ENCODE data around the gene CNTN1.
"Not testable (repeated sequence)": the region's sequence is repeated elsewhere in the genome, so short reads cannot be mapped to it uniquely, and the experiment has no call there.

Gene CNTN1

DNA sequence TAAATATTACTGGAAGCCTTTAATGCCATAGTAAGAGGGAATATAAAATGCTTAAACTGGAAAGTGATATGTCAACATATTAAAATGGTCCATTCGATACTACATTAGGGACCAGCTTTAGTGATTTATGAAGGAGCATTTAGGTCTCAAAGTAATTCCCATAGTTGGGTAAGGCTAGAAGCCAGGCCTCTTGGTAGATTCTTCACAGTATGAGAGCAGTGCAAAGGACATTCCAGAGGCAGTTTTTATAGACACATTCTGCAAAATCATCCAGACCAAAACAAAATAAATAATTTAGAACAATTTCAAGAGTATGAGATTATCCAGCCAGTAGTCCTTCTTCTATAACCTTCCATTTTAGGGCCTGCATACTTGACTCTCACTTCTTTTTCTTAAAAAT lies 353.3 kb downstream of the CNTN1 start:
- DNase-seq (ENCODE audit: low read depth), result no peak

- DNase-seq (ENCODE audit: low read depth), result no peak
These were observed 356.8 kb downstream of the CNTN1 start for GRCh38 chr12:41049033-41049432.

GRCh38 chr12:41051954-41052353 lies 359.7 kb downstream of the CNTN1 start:
- DNase-seq (ENCODE audit: low read depth), result no peak

- no peak for DNase-seq (ENCODE audit: low read depth)
These were observed 360.2 kb downstream of the CNTN1 start for GRCh38 chr12:41052441-41052840.

DNA sequence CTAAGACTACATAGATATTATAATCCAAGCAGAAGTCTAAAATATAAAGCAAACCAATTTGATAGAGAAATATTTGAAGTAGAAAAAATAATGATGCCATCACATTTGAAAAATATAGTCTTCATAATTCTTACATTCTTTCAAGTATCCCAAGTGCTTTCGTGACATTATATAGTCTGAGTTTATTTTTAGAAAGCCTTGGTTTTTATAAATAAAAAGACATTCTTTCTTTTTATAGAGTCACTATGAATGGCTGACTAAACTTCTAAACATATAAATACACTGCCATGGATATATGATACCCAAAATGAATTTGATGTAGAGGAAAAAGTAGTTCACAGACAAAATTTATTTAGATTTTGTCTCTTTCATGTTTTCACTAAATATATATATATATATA lies 360.8 kb downstream of the CNTN1 start:
- DNase-seq (ENCODE audit: low read depth), result no peak

DNA sequence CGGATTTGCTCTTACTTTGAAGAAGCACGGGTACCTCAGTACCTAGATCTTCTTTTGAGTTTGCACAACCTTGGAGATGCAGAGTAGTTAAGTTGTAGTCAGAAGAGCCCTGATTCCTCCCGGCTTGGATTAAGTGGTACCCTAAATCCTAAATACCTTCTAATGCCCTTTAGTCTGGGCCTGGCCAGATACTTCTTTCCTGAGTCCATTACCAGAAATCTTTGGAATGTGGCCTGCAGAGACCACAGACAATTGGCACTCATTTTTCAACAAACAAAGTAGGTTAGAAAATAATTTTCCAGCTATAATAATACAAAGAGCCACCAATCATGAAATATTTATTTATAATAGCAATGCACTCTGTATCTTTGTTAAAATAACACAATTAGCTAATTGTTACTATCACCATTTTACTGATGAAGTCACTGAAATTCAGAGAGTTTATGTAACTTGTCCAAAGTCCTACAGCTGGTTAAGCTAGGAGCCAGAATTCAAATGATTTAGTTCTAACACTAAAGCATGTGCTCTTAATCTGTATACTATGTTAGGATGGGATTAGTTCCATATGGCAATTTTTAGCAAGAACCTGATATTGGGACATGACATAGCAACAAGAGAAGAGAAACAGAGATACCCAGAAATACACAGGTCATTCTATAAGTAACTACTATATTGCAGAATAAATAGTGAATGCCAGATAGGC lies 363.8 kb downstream of the CNTN1 start:
- DNase-seq (ENCODE audit: low read depth), result no peak

- DNase-seq (ENCODE audit: low read depth), result no peak
These were observed 366.0 kb downstream of the CNTN1 start for GRCh38 chr12:41058266-41058665.

GRCh38 chr12:41061192-41061591 lies 369.0 kb downstream of the CNTN1 start:
- no peak for DNase-seq (ENCODE audit: low read depth)

DNA sequence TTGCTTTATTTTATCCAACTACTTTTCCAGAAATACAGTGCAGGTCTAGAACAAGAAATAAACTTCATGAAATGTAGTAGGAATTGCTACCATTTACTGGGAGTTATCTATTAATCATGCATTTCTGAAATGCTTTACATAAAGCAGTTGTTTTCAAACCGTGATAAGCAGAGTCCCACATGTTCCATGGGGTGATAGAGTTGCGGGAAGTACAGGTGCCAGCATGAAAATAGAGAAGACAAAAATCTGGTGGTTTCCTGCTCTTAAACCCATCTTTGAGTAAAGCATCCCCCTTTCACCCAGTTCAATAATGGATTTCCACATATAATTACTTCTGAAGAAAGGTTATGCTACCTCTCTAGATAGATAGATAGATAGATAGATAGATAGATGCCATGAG lies 372.2 kb downstream of the CNTN1 start:
- no peak for DNase-seq (ENCODE audit: low read depth)

DNA sequence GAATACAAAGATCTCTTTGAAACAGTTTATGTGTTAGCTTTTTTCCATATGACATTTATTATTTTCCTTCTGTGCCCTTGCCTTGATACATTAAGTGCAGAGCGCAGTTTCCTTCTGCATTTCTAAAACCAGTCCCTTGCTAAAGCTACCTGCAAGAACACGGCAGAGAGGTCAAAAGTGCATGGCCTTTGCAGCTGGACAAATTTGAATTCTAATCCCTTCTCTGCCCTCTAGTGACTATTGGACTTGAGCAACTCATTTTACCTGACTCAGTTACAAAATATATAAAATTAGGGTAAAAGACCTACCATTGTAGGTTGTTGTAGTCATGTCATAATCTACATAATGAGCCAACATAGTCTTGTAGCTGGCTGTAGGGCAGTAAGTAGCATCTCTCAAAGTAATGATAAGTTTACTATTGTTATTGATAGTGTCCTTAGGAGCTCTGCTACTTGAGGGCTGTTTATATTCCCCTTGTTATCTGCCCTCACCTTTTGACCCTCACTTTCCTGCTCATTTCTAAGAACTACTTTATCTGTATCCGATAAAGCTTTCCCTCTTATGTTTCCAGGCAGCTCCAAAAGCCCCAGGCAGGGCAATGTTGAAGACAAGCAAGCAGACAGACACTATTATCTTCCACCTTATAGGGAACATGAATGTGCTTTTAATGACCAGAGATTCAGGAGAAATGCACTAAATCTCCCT lies 375.9 kb downstream of the CNTN1 start:
- DNase-seq (ENCODE audit: low read depth), result no peak

DNA sequence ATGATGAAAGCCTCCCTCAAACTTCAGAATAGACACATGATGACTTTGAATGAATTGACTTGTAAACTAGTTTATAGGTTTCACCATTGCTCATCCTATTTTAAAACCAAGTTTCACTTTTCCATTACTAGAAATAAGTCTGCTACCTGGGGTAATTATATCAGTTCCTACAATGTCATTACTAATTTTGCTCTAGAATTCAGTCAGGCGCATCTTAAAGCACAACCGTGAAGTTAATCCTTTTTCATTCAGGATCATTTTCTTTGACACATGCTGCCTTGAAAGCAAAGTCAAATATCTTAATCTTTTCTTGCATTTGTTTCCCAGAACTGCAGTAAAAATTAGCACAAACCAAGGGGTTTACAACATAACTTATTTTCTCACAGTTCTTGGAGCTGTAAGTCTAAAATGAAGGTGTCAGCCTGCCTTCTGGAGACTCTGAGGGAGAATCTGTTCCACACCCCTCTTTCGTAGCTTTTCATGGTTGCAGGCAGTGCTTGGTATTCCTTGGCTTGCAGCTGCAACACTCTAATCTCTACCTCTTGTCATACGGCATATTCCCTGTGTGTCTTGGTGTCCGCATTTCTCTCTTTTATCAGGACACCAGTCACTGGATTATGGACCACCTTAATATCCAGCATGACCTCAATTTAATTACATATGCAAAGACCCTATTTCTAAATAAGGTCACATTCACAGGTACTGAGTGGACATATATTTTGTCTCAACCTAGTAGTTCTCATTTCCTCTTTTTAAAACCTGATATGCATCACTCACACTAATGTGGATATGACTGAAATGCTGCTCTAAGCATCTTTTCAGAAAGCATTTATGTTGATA lies 381.6 kb downstream of the CNTN1 start:
- no peak for DNase-seq (ENCODE audit: low read depth)

DNA sequence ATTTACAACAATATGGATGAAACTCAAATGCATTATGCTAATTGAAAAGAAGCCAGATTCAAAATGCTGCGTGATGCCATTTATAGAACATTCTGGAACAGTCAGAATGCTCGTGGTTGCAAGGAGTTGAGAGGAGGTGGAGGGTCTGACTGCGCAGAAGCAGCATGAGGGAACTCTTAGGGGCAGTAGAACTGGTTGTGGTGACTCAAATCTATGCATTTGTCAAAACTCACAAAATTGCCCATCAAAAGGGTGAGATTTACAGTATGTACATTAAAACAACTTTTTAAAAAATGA lies 382.2 kb downstream of the CNTN1 start:
- no peak for DNase-seq (ENCODE audit: low read depth)

DNA sequence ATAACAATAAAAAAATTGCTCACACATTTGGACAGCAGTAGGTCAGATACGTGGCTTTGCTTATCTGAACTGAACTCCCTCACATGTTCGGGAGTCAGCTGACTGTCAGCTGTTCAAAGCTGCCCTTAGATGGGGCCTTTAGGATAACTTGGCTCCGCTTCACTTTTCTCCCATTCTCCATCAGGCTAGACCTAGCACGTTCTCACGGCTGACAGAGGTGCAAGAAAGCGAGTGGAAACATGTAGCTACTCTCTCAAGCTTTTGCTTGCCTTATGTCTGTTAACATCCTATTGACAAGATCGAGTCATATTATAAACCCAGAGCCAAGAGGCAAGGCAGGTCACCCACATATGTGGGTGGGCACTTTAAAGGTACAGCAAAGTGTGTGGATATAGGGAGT lies 383.9 kb downstream of the CNTN1 start:
- no peak for DNase-seq (ENCODE audit: low read depth)

DNA sequence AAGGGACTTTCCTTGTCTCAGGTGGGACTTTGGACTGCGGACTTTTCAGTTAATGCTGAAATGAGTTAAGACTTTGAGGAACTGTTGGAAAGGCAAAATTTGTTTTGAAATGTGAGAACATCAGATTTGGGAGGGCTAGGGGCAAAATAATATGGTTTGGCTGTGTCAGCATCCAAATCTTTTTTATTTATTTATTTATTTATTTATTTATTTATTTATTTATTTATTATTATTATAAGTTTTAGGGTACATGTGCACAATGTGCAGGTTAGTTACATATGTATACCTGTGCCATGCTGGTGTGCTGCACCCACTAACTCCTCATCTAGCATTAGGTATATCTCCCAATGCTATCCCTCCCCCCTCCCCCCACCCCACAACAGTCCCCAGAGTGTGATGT lies 389.0 kb downstream of the CNTN1 start:
- not testable (repeated sequence) for DNase-seq (ENCODE audit: low read depth)

DNA sequence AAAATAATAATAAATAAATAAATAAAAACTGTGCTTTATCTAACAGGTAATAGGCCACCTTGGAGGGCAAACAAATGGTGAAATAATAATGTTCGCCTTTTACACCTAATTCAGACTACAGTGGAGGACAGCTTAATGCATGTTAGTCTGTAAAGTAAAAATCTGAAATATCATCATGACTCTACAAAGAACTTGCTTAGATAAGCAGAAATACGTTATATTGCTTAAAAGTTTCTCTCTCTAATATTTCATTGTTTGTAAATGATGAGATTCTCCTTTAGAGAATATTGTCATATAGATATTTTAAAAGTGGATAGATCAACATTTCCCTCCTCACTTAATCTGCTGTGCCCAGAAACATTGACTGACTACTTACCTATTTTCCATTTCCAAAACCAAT lies 397.2 kb downstream of the CNTN1 start:
- no peak for DNase-seq (ENCODE audit: low read depth)

- no peak for DNase-seq (ENCODE audit: low read depth)
These were observed 399.9 kb downstream of the CNTN1 start for GRCh38 chr12:41092115-41092514.

DNA sequence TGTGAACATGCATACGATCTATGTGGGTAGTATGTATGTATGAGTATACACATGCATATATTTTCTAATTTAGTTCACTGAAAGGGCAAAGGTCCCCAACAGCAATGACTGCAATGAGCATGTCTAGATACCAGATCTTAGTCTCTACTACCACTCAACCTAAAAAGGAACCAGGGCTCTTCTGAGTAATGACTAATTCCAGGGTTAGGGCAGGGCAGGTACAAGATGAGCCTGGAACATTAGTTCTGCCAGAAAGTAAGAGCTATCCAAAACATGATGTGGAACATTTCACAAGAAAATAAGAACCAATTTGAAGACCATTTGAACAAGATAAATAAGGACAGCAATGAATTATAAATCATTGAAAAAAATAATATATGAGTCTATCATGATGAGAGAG lies 404.6 kb downstream of the CNTN1 start:
- DNase-seq (ENCODE audit: low read depth), result no peak

GRCh38 chr12:41100572-41100971 lies 408.3 kb downstream of the CNTN1 start:
- no peak for DNase-seq (ENCODE audit: low read depth)

DNA sequence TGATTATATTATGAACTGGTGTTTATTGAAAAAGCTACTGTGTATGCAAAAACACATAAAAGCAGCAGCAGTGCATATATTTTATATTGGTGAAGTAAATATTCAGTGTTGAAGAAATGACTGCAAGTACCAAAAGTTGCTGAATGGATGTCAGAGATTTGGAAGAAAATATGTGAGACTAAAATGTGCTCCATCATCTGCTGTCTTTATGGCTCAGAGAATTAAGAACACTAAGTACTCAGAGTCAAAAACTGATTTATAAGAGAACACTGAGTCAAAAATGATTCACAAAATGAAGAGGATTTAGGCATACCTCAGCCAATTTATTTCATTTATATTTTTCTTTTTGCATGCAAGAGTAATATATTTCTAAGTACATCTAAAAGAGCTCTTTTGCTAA lies 409.6 kb downstream of the CNTN1 start:
- DNase-seq (ENCODE audit: low read depth), result no peak

- no peak for DNase-seq (ENCODE audit: low read depth)
These were observed 411.4 kb downstream of the CNTN1 start for GRCh38 chr12:41103614-41104013.

DNA sequence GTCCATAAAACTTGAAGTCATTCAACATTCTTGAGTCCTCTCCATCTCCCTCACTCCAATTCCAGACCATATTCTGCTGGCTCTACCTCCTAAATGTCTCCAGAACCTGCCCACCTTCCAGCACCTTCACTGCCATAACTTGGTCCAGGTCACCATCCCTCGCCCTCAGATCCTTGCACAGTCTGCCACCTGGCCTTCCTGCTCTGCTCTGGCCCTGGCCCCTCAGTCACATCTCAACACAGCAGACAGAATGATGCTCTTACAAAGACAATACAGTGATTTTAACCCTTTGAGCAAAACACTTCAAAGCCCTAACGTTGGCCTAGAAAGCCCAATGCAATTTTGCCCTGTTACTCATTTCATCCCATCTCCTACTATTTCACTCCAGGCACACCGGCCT lies 414.1 kb downstream of the CNTN1 start:
- no peak for DNase-seq (ENCODE audit: low read depth)

DNA sequence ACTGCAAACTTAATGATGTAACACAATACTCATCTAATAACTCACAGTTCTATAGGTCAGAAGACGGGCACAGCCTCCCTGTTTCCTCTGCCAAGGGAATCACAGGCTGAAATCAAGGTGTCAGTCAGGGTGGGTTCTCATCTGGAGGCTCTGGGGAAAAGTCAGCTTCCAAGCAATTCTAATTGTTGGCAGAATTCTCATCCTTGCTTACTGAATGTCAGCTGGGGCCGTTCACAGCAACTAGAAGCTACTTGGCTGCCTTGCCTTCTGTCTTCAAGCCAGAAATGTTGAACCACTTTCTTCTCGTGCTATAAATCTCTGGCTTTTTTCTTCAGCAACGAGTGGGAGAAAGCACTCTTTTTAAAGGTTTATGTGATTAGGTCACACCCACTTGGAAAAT lies 415.8 kb downstream of the CNTN1 start:
- DNase-seq (ENCODE audit: low read depth), result no peak

DNA sequence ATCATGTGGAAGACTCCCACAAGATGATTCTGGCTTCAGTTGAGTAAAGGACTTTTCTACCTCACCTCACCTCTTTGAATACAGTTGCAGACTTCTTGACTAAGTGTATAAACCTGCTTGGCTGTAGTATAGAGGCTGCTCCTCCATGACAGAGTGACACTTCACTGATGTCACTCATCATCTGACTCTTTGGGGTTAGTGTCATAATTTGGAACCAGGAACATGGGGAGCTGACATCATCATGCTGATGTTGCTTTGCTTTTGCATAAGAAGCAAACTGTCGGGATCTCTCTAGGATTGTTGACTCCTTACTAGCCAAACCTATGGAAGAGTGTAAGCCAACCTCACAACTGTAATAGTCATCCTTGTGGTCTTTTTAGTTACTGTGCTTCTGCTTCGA lies 420.7 kb downstream of the CNTN1 start:
- DNase-seq (ENCODE audit: low read depth), result no peak

All from stimulated activated CD8-positive, alpha-beta memory T cell treated with anti-CD3 and anti-CD28 coated beads, Interleukin-12 subunit alpha, Interleukin-12 subunit beta, amount 100 ng/mL, for 1 hour (primary cell).